CD4-positive, alpha-beta T cell treated with Interleukin-15 for 4 hours (primary cell): ENCODE results near the gene ZNF576.
"Not testable (repeated sequence)": the region's sequence is repeated elsewhere in the genome, so short reads cannot be mapped to it uniquely, and the experiment has no call there.

Experiments
- DNase-seq: peaks from one replicate; pipeline ENCODE4 v3.0.0-alpha.2; 2020; ENCODE audit warnings: low spot score

Gene ZNF576, protein sequence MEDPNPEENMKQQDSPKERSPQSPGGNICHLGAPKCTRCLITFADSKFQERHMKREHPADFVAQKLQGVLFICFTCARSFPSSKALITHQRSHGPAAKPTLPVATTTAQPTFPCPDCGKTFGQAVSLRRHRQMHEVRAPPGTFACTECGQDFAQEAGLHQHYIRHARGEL

DNA sequence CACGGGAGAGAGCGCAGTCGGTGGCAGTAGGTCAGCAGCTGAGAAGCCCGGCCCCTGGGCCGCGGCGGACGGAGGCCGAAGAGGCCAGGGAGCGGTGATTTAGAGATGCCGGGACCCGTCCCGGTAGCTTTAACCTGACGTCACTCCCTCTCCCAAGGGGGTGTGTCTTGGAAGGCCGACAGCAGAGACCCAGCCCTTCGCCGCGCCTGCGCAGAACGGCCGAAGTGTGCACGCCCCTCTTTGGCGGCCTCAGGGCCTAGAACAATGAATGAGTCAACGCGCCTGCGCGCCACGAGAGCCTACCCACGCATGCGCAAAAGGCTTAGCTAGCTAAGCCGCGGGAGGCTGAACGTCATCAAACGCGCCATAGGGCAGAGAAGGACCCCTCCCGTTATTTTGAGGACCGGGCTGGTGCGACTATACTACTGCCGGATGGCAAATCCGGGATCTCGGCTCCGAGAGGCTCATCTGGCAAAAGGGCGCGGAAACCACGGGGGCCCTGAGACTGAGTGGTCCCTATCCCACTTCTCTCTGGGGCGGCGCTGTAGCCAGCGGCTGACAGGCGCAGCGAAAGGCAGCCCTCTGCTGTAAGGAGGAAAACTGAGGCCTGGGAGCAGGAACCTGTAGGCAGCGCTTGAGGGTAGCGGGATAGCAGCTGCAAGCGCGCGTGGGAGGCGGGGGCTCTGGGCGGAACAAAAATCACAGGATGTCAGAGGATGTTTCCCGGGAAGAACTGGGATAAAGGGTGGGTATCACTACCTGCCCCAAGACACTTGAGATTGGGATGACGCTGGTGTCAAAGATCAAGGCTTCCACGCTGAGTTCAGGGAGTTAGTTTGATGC is at the start of gene ZNF576, which contains the start of gene IRGQ:
ZNF576 (plus strand) TSS at position 597 of the 843 bp plus-strand sequence. CDS start 514 bp downstream, outside the sequence.
IRGQ (minus strand) TSS at position 136 of the 843 bp plus-strand sequence. CDS start 796 bp downstream, outside the sequence.
- peak; percentile 100 for DNase-seq

DNA sequence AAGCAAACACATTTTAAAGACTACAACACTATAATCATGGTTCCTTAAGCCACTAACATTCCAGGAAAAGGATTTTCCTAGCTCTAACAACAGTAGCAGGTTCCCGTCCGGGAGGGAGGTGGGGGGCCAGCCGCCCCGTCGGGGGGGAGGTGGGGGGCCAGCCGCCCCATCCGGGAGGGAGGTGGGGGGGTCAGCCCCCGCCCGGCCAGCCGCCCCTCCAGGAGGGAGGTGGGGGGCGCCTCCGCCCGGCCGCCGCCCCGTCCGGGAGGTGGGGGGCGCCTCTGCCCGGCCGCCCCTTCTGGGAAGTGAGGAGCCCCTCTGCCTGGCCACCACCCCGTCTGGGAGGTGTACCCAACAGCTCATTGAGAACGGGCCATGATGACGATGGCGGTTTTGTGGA is 48.5 kb upstream of the ZNF576 start:
- not testable (repeated sequence) for DNase-seq

DNA sequence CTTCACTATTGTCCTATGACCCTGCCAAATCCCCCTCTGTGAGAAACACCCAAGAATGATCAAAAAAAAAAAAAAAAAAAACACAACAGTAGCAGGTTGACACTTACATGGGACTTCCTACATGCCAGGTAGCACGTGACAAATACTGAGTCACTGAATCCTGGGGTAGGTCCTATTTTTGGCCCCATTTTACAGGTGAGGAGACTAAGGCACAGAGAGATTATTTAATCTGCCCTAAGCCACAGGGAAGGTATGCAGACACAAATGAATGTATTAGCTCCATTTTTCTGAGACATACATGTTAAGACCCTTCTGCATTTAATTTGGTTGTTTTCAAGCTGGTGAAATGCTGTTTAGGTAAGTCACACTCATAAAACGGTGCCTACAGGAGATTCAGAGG is 47.7 kb upstream of the ZNF576 start:
- no peak for DNase-seq

DNA sequence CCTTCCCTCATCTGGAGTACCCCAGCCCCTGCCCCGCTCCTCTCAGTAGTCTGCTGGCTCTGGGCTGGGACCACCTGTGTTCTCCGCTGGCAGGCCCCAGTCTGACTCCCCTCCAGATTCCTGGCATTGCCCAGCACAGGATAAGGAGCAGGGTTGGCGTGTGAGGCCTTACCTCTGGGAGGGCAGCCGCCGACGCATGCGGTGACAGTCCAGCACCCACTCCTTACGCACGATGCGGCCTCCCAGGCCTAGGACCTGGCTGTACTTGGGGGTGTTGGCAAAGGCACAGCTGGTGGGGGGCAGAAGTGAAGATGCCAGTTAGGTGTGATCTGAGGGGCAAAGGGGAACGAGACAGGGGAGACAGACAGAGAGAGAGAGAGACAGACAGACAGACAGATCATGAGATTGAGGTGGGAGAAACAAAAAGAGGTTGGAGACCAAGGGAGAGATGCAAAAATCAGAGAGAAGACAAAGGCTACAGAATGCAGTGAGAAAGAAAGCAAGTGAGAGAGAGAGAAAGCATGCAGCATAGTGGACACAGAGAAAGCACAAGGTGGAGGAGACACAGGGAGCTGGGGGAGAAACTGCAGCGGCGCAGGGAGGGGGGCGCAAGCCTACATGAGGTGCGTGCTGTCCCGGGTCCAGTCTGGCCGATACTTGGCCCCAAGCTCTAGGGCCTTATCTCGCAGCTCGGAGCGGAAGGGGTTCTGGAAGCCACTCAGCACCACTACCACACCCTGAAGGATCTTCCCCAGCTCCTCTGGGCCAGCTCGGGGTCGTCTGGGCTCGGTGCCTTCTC is 44.8 kb upstream of the ZNF576 start:
- DNase-seq = no peak

DNA sequence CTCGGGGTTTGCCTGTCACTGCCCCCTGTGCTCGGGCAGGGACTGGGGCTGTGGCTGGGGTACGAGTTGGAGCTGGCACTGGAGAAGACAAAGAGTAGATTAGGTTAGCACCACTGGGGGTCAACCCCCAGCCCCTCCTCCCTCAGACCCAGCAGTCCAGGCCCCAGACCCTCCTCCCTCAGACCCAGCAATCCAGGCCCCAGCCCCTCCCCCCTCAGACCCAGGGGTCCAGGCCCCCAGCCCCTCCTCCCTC is 44.3 kb upstream of the ZNF576 start:
- DNase-seq = no peak

DNA sequence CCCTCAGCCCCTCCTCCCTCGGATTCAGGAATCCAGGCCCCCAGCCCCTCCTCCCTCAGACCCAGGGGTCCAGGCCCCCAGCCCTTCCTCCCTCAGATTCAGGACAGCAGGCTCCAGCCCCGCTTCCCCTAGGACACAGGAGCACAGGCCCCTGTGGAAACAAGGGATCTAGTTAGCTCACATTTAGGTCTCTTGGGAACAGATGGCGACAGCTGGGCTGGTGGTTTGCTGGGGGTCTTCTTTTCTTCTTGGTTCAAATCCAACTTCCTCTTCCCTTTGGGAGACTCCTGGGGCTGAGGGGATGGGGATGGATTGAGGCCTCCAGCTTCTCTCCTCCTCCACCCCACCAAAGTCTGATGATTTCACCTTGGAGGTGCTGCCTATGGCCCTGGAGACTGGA is 43.8 kb upstream of the ZNF576 start:
- DNase-seq = no peak

DNA sequence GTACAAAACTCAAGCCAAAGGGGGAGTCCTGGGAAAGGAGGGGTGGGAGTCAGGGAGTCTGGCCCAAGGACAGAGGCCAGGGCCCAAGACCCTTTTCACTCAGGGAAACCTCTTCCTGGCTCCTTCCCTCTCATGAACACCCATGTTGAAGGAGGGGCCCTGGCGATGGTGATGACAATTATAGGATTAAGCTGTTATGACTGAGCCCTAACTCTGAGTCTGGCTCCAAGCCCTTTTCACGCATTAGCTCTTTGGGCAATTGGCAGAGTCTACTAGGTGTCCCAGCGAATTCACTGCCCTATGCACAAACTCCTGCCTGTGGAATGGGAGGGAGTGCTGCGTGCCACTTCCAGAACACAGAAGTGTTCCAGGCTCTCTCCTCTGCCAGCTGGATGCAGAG is 42.7 kb upstream of the ZNF576 start:
- DNase-seq = no peak

DNA sequence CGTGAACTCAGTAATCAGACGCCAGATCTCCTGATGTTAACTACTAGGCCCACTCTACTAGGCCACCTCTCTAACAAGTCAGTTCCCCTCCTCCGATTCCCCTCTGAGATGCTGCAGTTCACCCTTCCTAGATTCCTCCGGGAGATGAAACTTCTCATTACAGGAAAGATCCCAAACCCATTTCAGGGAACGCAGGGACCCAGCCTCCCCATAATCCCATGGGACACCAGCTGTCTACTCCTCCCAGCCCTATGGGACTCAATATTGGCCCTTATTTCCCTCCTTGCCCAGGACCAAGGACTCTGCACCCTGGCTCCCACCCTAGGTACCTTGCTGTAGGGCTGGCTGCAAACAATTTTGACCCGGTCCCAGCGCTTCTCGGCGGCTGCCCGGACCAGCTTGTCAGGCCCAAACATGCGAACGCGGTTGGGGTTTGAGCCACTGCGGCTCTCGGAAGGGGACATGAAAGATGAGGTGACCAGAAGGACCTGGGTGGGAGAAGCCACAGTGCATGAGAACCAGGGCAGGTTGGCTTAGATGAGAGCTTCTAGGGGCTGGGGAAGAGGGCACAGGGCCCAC is 42.0 kb upstream of the ZNF576 start:
- no peak for DNase-seq

DNA sequence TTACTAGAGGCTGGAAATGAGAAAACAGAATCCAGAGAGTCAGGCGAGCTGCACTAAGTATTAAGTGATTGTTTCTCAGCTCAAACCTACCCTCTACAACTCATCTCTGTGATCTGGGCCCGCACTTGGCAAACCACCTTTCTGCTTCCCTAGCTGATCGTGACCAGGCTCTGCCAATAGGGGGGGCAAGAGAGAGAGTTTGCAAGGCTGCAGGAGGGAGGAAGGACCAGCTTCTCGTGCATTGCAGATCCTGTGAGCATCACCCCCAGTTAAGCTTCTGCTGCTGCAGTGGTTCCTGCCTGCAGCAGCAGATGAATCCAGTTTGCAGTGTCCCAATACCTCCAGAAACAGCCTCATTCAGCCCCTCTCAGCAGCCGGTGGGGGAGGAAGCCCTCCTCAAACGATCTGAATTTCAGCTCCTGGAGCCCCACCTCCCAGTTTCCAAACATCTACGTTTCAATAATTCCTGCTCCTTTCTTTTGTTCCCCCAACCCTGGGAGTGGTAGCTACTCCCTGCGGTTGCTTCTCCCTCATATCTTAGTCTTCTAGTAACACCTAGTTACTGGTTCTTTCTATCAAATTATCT is 41.1 kb upstream of the ZNF576 start:
- DNase-seq = peak; percentile 91

DNA sequence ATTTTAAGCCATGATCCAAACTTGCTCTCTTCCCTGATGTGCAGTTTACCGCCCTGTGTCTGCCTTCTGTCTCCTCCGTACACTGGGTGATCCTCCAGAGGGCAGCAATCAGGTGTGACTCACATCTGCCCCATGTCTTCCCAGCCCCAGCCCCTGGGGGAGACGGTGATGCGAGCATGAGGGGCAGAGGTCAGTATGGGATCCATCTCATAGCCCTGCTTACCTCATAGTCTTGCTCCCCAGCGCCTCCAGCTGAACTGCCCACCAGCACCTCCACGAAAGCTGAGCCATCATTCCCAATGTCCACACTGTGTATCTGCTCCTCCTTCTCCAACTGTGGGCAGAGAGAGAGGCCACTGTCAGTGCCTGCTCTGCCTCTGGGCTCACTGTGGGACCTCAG is 35.7 kb upstream of the ZNF576 start:
- DNase-seq = peak; percentile 6

DNA sequence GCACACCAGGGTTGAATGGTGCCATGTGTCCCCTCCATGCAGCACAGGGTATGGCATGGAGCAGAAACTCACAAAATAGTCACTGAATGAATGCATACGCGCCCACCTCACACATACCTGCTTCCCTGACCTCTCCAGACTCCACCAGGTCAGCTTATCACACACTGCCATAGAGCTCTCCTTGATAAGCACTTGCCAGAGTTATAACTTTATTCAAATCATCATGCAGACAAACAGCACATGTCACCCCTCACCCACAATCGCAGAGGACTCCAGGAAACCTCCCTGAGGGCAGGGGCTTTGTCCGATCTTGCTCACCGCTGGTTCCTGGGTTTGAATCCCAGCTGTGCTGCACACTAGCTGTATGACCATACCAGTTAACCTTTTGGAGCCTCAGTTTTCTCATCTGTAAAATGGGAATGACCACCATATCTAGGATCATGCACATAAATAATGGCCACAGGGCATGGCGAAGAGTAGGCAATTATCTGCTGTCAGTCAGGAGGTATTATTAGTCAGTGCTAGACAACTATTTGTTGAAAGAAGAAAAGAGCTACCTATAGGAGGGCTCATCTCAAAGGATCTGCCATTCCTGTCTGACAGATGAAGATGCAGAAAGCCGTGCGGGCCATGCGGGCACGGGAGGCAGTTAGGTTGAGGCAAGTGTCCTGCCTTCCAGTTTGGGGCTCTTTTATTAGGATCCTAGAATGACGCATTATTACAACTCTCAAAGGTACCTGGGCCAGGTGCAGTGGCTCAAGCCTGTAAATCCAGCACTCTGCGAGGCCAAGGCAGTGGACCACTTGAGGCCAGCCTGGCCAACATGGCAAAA is 35.0 kb upstream of the ZNF576 start:
- no peak for DNase-seq

DNA sequence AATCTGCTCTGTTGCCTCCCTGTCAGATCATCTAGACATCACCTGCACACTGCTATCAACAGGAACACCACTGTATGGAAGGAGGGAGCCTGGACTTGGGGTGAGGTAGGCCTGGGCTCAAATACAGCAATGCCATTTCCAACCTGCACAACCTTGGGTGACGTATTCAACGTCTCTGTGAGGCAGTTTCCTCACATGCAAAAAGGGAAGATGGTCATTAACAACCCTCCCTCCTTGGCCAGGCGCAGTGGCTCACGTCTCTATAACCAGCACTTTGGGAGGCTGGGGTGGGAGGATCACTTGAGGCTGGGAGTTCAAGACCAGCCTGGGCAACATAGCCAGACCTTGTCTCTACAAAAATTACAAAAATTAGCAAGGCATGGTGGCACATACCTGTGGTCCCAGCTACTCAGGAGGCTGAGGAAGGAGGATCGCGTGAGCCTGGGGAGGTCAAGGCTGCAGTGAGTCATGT is 34.1 kb upstream of the ZNF576 start:
- DNase-seq = no peak

DNA sequence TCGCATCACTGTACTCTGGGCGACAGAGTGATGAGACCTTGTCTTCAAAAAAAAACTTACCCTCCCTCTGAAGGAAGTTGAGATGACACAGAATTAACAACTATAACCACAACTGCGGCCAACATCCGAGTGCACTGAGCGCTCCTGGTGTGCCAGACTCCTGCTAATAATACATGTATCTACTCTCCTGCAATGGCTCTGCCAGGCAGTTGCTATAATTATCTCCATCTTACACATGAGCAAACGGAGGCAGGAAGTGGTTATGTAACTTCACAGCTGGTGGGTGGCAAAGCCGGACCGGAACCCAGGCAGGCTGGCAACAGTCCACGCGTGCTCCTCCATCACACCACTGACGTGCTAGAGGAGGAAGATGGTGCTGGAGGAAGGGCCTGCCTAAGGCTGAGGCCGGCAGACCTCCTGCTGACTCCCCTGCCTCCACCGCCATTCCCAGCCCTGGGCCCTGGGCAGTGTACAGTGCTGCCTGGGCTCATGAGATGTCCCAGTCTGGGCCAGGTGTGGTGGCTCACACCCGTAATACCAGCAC is 33.6 kb upstream of the ZNF576 start:
- DNase-seq = peak; percentile 91

DNA sequence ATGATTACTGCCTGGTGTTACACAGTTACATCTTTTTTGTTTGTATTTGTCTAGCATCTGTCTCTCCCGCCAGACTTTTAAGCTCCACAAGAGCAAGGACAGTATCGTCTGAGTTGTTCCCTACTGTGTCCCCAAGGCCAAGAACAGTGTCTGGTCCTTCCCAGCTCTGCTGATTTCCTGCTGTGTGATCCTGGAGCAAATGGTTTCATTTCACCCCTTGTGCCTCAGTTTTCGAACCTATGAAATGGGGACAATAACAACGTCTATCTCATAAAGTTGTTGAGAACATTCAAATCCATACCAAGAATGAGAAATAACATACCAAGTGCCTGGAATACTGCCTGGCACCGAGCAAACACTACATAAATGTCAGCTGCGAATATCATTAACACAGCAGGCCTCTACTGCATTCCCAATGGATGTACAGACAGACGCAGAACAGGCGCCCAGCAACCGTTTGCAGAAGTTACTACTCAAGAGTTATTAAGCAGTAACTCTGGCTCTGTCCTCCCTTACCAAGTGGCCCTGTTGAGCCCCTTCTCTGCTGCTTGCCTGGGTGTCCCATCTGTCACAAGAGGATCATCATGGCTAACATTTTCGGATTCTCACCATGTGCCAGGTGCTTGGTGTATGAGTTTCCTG is 32.5 kb upstream of the ZNF576 start:
- DNase-seq = no peak

DNA sequence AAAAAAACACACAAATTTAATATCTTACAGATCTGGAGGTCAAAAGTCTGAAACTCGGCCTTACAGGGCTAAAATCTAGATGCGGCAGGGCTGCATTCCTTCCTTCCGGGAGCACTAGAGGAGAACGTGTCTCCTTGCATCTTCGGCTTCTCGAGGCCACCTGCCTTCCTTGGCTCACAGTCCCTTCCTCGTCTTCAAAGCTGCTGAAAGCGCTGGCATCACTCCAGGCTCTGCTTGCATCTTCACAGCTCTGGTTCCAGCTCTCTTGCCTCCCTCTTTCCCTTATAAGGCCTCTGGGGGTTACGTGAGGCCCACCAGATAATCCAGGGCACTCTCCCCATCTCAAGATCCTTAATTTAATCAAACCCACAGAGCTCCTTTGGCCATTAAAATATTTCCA is 31.6 kb upstream of the ZNF576 start:
- no peak for DNase-seq

DNA sequence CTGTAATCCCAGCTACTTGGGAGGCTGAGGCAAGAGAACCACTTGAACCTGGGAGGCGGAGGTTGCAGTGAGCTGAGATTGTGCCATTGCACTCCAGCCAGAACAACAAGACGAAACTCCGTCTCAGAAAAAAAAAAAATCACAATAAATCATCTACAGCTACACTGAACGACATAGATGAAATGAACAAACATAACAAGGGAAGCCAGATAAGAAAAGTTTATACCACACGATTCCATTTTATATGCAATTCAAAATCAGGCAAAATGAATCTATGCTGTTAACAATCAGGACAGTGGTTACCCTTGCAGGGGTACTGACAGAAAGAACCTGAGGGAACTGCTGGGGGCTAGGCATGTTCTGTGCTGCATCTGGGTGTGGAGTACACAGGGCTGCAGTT is 26.7 kb upstream of the ZNF576 start:
- DNase-seq = no peak

DNA sequence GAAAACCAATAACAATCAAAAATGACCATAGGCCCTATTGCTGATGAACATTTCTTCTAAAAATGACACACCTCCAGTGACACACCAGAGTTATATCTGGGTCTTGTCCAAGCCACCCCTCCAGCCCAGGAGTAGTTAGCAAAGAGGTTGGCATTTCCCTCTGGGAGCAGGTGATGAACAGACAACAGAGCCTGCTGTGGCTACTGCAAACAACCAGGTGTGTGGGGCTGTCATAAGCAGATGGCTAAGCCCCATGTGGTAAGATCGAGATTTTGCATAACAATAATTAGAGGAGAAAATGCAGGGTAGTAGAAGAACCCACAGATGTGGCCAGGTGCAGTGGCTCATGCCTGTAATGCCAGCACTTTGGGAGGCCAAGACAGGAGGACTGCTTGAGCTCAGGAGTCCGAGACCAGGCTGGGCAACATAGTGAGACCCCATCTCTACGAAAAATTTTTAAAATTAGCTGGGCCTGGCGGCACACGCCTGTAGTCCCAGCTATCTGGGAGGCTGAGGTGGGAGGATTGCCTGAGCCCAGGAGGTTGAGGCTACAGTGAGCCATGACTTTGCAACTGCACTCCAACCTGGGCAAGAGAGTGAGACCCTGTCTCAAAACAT is 26.1 kb upstream of the ZNF576 start:
- no peak for DNase-seq

DNA sequence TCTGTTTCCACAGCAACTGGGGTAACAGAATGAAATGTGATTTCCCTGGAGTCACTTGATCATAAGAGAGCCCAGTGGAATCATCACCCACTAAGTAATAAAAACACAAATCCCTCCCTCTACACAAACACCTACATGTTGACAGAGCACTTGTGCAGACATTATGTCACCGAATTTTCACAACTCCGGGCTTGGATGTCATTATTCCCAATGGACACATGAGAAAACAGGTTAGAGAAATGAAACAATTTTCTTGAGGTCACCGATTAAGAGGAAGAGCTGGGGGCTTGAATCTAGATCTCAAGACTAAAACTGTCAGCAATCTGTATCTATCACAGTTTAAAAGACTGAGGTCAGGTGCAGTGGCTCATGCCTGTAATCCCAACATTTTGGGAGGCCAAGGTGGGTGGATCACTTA is 24.2 kb upstream of the ZNF576 start:
- DNase-seq = no peak

DNA sequence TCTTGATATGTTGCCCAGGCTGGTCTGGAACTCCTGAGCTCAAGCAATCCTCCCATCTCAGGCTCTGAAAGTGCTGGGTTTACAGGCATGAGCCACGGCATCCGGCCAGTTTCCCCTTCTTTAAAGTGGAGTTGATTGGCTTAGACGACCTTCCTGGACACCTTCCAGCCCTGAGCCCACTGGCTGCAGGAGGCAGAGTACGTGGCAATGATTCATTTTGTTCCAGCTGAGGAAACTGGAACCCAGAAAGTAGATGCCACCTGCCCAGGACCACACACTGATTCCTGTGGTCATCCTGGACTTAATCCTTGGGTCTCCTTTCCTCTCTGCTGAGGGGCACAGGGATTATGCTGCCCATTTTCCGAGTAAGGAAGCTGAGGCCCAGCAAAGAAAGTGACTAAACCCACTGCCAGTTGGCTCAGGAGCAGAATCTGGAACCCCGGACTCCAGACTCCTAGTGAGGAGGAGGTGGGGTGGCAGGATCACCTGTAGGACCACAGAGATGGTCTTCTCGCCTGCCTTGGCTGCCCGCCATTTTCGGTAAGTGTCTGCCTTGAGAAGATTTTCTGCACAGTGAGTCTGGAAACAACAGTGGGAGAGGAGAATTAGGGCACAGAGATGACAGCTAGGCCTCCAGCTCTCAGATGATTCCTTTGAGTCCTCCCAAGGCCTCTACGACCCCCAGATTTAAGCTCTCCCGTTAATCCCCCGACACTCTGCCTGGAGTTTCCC is 21.8 kb upstream of the ZNF576 start:
- DNase-seq = no peak
